Right ventricle myocardium superior (tissue), 1 donor: ENCODE results near the gene TMEM200A. TPM values are rescaled to one million over a fixed set of nuclear protein-coding genes. Genes with fewer than 3 reads are reported as not detected.

ENCODE experiments used
- ATAC-seq: fragments of 200-7000 bp; cut with Tn5 transposase; one replicate; pipeline ENCODE4 v1.9.1; 2020; ENCODE audit warnings: mild to moderate bottlenecking; ENCODE audit not compliant: poor library complexity
- DNase-seq: peaks from one replicate; pipeline ENCODE4 v3.0.0-alpha.2; 2020
- intact Hi-C: fragments of 100-400 bp; cut with DNase I; formaldehyde crosslinking; loops from one replicate; pipeline ENCODE4 v1.11.2; 2022
- total RNA-seq: library from RNA; stranded (reverse); fragmentation: NEBNext Ultra II Directional; extraction: Animal tissue kit (Norgen Biotek cat#: 25700); gene quantifications from one replicate; pipeline ENCODE4 v1.2.1, GENCODE V29; 2021
- donor health status: DM: no; HTN: yes; CAD: no; lungs with severe emphysema.

Gene TMEM200A
- total RNA-seq, 1 donor from 2014 or later, result not detected

DNA sequence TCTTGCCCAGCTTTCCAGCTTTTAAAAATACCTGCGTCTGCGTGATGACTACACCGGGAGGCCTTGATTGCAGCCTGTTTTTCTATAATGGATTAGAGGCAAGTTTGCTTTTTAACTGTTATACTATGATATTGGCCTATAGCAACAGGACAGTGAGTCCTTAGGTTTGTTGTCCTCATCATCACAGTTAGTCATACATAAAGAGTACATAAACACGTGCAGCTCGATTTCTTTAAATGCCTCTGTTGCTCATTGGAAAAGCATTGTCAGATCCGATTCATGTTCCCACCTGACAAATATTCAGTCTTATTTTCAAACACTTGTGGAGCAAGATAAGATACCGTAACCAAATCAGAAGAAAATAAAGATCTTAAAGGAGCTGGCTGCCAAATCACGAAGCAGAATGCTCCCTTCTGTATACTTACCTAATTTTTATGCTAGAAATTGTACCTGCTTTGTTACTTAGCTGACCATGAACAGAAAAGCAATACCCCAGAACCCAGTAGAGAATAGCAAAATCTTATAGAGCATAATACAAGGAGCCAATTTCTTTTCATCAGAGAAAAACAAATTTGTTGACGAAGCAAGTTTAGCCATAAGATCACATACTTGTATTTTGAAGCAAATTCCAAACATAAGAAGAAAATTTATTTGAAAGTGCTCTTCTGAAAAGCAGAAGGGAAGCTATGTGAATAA lies 100.4 kb downstream of the TMEM200A start:
- ATAC-seq (no peak), DNase-seq (no peak)
- intact Hi-C loops, result no loop called here

DNA sequence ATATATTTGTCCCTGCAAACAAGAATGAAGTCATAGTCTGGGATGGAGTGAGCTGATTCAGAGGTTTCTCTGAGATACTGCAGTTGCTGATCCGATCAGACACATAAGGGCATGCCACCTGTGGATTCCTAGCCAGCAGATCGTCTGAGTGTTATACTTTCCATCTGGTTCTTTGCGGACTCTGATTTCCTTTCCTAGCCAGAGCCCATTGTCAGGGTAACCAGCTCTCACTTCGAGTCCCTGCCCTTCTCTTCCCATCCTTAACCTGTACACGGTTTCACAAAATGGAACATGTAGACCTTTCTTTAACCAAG lies 100.9 kb downstream of the TMEM200A start:
- ATAC-seq, result no peak
- intact Hi-C loops, result no loop called here
- DNase-seq, result no peak

DNA sequence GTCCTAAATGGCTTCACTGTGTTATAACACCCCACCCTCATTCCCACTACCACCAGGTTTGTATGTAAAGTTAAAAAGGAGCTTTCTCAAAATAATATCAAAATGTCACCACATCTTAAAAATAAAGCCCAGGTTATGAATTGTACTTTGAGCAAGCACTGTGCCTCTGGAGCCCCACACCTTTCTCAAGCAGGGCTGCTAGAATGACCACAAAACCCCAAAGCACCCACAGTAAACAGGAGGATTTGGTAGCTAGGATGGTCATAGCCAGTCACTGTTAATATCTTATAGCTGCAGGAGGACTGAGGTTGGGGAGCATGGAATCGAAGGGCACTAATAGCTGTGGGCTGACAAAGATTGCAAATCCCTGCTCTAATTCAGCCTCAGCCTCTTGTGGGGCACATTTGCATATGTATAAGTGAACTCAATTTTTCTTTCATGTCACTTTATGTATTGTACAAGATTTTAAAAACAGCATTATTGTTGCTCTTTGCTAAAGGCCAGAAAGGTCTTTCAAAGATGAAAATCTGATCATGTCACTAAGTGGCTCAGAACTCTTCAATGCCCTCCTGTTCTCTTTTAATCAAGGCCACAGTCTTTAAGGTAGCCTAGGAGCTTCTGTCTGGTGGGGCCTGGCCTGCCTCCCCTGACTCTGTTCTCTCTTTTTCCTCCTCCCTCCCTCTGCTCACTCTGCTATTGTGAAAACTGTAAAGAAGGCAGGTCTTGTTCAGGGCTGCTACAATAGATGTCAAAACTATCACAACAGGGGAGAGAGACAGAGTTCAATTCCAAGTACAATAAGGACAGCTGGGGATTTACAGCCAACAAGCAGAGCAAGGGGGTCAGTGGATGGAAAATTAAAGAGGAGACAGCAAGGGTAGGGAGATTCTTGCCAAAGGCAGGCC lies 101.6 kb downstream of the TMEM200A start:
- no peak for ATAC-seq
- no peak for DNase-seq
- intact Hi-C loops, result no loop called here

DNA sequence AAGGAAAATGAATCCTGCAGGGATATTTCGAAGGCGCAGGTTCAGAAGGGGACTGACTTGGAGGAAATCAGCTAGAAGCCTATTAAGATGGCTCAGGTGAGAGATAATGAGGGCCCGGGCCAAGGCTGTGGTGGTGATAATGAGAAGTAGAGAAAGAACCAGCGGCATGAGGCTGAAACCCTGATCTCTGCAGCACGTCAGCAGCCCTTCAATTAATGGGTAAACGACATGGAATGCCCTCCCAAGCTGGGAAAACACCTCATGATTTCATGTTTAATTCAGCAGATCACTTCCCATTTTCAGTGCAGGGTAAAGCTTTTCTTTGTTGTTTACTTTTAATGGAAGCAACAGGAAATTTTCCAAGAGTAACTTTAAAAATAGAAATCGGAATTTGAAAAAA lies 104.9 kb downstream of the TMEM200A start:
- DNase-seq, result no peak
- intact Hi-C loops, result no loop called here
- ATAC-seq, result no peak

DNA sequence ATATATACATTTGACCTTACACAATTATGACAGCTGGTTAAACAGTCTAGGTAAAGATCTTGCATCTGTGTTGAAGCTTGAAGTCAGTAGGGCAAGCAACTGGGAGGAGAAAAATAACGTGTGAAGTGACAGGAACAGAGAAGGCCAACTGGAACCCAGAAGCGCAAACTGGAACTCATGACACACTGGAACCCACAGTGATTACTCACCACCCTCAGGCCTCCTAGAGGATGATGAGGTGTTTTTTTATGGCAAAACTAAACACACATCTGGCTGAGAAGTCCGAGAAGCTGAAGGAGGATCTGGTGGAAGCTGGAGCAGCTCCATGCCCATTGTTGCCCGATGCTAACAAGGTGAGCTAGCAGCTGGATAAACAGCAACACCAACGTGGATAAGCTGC lies 108.1 kb downstream of the TMEM200A start:
- ATAC-seq (no peak), DNase-seq (no peak)
- intact Hi-C loops, result no loop called here

DNA sequence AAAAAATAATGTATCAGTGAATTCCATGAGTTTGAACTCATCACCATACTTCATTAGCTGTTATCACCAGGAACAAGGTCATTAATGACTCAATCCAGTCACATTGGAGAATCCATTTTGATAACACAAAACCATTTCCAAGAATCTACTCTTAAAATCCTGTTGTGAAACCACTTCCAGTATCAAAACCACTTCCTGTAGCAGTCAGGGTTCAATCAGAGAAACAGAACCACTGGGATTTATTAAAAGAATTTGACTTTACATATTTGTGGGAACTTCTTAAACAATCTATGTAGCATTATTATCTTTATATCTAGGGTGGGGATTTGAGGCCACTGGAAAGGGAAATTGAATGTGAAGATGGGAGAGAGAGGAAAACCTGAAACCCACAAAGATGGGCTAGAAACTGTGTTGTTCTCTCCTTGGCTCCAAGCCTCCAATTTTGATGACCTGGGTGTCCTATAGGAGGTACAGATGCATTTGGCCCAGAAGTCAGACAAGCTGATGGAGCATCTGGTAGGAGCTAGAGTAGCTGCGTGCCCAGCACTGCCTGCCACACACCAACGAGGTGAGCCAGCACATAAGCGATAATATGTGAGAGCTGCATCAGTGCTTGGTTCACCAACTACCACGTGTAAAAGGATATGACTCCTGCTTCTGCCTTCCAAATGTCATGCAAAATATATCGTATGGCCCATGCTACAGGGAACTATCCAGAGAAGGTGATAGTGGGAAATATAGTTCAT lies 117.0 kb downstream of the TMEM200A start:
- no peak for DNase-seq
- intact Hi-C loops, result no loop called here
- no peak for ATAC-seq

DNA sequence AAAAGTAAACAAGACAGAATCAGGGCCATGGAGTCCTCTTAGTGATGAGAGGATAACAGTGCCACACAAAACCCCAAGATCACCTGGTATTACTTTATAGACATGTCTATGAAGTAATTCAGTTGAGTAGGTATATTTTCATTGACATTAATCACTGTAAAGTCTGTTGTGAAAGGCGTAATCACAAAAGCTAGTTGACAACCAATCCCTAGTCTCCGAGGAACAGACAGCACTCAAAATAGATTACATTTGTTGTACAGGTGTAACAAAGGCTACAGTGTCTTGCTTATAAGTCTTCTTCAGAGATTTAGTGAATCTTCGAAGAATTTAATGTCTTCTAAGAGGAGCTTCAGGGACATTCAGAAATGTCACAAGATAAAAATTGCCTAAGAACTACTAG lies 120.1 kb downstream of the TMEM200A start:
- intact Hi-C loops, result no loop called here
- DNase-seq (no peak), ATAC-seq (no peak)

DNA sequence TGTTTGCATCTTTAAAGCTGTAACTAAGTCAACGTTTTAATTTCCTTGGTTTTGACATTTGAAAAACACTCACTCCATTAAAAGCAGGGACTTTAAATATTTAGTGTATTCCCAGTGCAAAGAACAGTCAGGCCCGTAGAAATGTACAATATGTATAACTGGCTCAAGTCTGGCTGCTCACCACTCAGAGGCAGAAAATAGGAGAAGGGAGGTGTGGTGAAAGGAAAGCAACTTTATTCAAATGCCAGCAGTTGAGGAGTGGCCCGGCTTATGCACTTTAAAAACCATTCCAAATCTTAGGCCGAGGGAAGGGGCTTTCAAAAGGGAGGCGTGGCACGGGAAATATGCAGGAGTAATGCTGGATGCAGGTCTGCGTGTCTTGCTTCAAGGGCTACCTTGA lies 120.6 kb downstream of the TMEM200A start:
- no peak for ATAC-seq
- DNase-seq, result no peak

DNA sequence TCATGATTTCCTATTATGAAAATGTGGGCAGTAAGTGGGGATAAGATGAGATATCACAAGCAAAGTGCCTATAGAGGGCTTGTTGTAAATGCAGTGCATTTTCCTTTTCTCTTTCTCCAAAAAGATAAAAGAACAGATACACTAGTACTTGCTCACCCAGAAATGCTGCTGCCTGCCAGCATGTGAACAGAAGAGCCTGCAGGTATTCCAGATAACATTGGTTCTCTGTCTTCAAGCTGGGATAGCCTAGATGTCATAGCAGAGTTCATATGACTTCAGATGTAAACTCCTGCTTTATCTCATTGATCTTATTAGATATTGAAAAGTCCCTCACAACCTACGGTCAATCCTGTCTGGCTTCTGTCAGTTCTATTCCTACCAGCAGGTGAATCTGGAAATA lies 123.7 kb downstream of the TMEM200A start:
- DNase-seq (no peak), ATAC-seq (no peak)
- intact Hi-C loops, result no loop called here

More for the DNA sequence above, 120.6 kb downstream of the TMEM200A start:
- intact Hi-C loops, result no loop called here

Other genes with a start within 250 kb of the TMEM200A start
- gene SAMD3, start 143.1 kb upstream of the TMEM200A start, total RNA-seq, result 0.19 TPM